ENCODE results near the gene ZNF580. TPM values are rescaled to one million over a fixed set of nuclear protein-coding genes. Genes with fewer than 3 reads are reported as not detected.
A peak's percentile ranks its signal among the peaks of the same experiment; 100 is the strongest.

The ZNF580 gene
- total and polyA plus RNA-seq, 2 of the 13 experiments (the other 11 are each of a cell fraction or from before 2014, with no cell fraction given) = 4.4 to 6.0 TPM

DNA sequence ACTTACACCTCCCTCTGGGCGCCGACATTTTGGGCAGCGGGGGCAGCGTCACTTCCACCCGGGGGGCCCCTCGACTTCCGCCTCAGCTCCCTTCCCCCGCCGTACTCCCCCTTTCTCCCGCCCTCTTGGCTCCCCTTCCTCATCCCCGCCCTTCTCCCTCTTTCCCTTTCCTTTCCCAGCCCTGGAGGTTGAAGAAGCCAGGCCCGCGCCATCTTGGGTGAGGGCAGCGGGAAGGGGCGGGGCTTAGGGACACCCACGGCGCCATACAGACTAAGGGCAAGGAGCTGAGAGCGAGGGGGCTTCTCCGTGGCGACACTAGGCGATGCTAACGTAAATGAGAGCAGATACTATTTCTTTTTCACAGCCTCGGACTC is 41.3 kb upstream of the ZNF580 start, which contains the start of gene FIZ1 (continued):
- TF ChIP-seq, protein P1, sequence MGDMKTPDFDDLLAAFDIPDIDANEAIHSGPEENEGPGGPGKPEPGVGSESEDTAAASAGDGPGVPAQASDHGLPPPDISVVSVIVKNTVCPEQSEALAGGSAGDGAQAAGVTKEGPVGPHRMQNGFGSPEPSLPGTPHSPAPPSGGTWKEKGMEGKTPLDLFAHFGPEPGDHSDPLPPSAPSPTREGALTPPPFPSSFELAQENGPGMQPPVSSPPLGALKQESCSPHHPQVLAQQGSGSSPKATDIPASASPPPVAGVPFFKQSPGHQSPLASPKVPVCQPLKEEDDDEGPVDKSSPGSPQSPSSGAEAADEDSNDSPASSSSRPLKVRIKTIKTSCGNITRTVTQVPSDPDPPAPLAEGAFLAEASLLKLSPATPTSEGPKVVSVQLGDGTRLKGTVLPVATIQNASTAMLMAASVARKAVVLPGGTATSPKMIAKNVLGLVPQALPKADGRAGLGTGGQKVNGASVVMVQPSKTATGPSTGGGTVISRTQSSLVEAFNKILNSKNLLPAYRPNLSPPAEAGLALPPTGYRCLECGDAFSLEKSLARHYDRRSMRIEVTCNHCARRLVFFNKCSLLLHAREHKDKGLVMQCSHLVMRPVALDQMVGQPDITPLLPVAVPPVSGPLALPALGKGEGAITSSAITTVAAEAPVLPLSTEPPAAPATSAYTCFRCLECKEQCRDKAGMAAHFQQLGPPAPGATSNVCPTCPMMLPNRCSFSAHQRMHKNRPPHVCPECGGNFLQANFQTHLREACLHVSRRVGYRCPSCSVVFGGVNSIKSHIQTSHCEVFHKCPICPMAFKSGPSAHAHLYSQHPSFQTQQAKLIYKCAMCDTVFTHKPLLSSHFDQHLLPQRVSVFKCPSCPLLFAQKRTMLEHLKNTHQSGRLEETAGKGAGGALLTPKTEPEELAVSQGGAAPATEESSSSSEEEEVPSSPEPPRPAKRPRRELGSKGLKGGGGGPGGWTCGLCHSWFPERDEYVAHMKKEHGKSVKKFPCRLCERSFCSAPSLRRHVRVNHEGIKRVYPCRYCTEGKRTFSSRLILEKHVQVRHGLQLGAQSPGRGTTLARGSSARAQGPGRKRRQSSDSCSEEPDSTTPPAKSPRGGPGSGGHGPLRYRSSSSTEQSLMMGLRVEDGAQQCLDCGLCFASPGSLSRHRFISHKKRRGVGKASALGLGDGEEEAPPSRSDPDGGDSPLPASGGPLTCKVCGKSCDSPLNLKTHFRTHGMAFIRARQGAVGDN (CRISPR knock-in tag; IDR thresholded peaks at IDR 0.05) = peak; percentile 62
- TF ChIP-seq ISX (CRISPR knock-in tag; conservative IDR thresholded peaks at IDR 0.05) (0 out of 2 replicates have a peak, but pooled peaks have one; percentile 4), ERF (CRISPR knock-in tag; IDR thresholded peaks at IDR 0.05) (no peak; the same call in 1 of the 2 replicates), THAP11 (CRISPR knock-in tag; IDR thresholded peaks at IDR 0.05) (peak; percentile 90), PCBP1 (IDR thresholded peaks at IDR 0.05; ENCODE audit: borderline replicate concordance, low read depth, low read length) (peak; percentile 74; the same call in 1 of the 2 replicates), ZNF160 (CRISPR knock-in tag; IDR thresholded peaks at IDR 0.05) (no peak), HDAC1 (CRISPR knock-in tag; IDR thresholded peaks at IDR 0.05) (peak; percentile 81), ZNF138 (CRISPR knock-in tag; IDR thresholded peaks at IDR 0.05; ENCODE audit: low read depth) (0 out of 2 replicates have a peak, but pooled peaks have one; percentile 12), IRF2 (CRISPR knock-in tag; IDR thresholded peaks at IDR 0.05) (peak; percentile 92), ATF2 (CRISPR knock-in tag; IDR thresholded peaks at IDR 0.05) (0 out of 2 replicates have a peak, but pooled peaks have one; percentile 19), MBNL3 (CRISPR knock-in tag; conservative IDR thresholded peaks at IDR 0.05) (no peak), NAIF1 (CRISPR knock-in tag; IDR thresholded peaks at IDR 0.05; ENCODE audit: borderline replicate concordance) (no peak), ZNF704 (CRISPR knock-in tag; IDR thresholded peaks at IDR 0.05; ENCODE audit: borderline replicate concordance) (peak; percentile 71; the same call in 1 of the 2 replicates), KDM6A (CRISPR knock-in tag; IDR thresholded peaks at IDR 0.05; ENCODE audit: low read depth) (no peak), ZBTB25 (CRISPR knock-in tag; IDR thresholded peaks at IDR 0.05) (peak; percentile 61; the same call in 1 of the 2 replicates)
- TF ChIP-seq, protein P2, sequence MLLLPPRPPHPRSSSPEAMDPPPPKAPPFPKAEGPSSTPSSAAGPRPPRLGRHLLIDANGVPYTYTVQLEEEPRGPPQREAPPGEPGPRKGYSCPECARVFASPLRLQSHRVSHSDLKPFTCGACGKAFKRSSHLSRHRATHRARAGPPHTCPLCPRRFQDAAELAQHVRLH (CRISPR knock-in tag; IDR thresholded peaks at IDR 0.05; ENCODE audit: borderline replicate concordance, low read depth) = peak; percentile 43; the same call in 1 of the 2 replicates
- TF ChIP-seq, protein P3, sequence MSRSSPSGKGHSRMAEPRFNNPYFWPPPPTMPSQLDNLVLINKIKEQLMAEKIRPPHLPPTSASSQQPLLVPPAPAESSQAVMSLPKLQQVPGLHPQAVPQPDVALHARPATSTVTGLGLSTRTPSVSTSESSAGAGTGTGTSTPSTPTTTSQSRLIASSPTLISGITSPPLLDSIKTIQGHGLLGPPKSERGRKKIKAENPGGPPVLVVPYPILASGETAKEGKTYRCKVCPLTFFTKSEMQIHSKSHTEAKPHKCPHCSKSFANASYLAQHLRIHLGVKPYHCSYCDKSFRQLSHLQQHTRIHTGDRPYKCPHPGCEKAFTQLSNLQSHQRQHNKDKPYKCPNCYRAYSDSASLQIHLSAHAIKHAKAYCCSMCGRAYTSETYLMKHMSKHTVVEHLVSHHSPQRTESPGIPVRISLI (CRISPR knock-in tag; IDR thresholded peaks at IDR 0.05; ENCODE audit: borderline replicate concordance) = peak; percentile 32; the same call in 1 of the 2 replicates
